Ovary (tissue), 9 donors: ENCODE results near the gene LRIT2. TPM values are rescaled to one million over a fixed set of nuclear protein-coding genes. Genes with fewer than 3 reads are reported as not detected.

Experiments used
- DNase-seq, 5 donors: peaks; one replicate each; pipeline ENCODE4 v3.0.0-alpha.2; 2019 to 2020
- H3K27ac ChIP-seq, 2 donors: fragments of 200-600 bp; one replicate each; pipeline versions ENCODE4 v1.5.1 to v1.8.0; 2019 to 2022
- H3K27me3 ChIP-seq: fragments of 200-600 bp; one replicate; pipeline ENCODE4 v1.8.0; 2022
- H3K36me3 ChIP-seq: fragments of 200-600 bp; sonication (generic); one replicate; pipeline ENCODE4 v1.5.1; 2019
- H3K4me1 ChIP-seq: one replicate; pipeline ENCODE4 v1.8.1; 2013; ENCODE audit warnings: mild to moderate bottlenecking, moderate library complexity; ENCODE audit not compliant: insufficient read depth
- H3K4me3 ChIP-seq: fragments of 200-600 bp; sonication (generic); one replicate; pipeline ENCODE4 v1.5.1; 2017
- H3K9me3 ChIP-seq, 2 donors: fragments of 200-600 bp in 1 of 2; sonication (generic) in 1 of 2; one replicate each; pipeline versions ENCODE4 v1.5.1 to v1.8.1; 2013 to 2019; ENCODE audit warnings: mild to moderate bottlenecking in 1 of 2, moderate library complexity in 1 of 2
- CTCF ChIP-seq, 3 donors: fragments of 450-650 bp in 2 of 3; fragments of 200-600 bp in 1 of 3; IDR thresholded peaks; one replicate each; pipeline versions ENCODE4 v1.5.1 to v1.8.0; 2016 to 2022; ENCODE audit warnings: antibody characterized with exemption in 3 of 3, mild to moderate bottlenecking in 1 of 3
- EP300 ChIP-seq: sonication (generic); formaldehyde crosslinking; IDR thresholded peaks from one replicate; pipeline ENCODE4 v1.6.1; 2017; ENCODE audit warnings: antibody characterized with exemption
- POLR2A ChIP-seq: fragments of 450-650 bp; IDR thresholded peaks from one replicate; pipeline ENCODE4 v1.6.1; 2017; ENCODE audit warnings: antibody characterized with exemption, mild to moderate bottlenecking, moderate library complexity
- WGBS, 3 donors: extraction: QIAGEN DNeasy Blood & Tissue Kit in 1 of 3; methylation state at CpG; one replicate each; pipeline versions ENCODE4 v1.1.5 to v1.1.7; 2013 to 2017; 5-methylcytosine and 5-hydroxymethylcytosine counted together
- intact Hi-C, 4 donors: fragments of 100-400 bp; cut with DNase I; formaldehyde crosslinking; loops; one replicate each; pipeline versions ENCODE4 v1.11.0 to v1.15.1; 2022 to 2023
- polyA plus RNA-seq, 2 donors: library from polyadenylated mRNA; stranded (reverse); fragments of 200-250 nt in 1 of 2; fragments of 350-450 nt in 1 of 2; fragmentation: Illumina TruSeq in 1 of 2; extraction: RNeasy Lipid Tissue Mini Kit (QIAGEN cat#74804) in 1 of 2; gene quantifications; one replicate each; pipeline ENCODE4 v1.2.3, GENCODE V29; 2013 to 2014
- total RNA-seq, 7 donors: library from RNA; depleted of rRNA in 2 of 7; stranded (reverse); fragments of >200 nt in 2 of 7; fragmentation: NEBNext Ultra II Directional in 3 of 7; extraction: Animal tissue kit (Norgen Biotek cat#: 25700) in 3 of 7; gene quantifications; one replicate each; pipeline versions ENCODE4 v1.1.0 to v1.2.4, GENCODE V29; 2016 to 2023
- donor health status: DM: no; HTN: no; CAD: no; lungs with moderate emphysema.
- donor health status: DM: no; HTN: no; CAD: no.
- donor health status: Bipolar disorder and iron deficiency.
- donor health status: DM: yes; HTN: yes; CAD: no.
- donor health status: DM: no; HTN: no; CAD: no.
- donor health status: DM: yes; HTN: yes; CAD: no.

LRIT2 gene
- total and polyA plus RNA-seq, 9 donors: not detected

- Histone ChIP-seq H3K27ac (no peak overlapping the region), H3K27me3 (no peaks in the 10 kb centered on the region), H3K9me3 (no peaks in the 10 kb centered on the region), H3K4me1 (peaks cover 1% of the 10 kb centered on the region), H3K36me3 (no peaks in the 10 kb centered on the region), H3K4me3 (no peak overlapping the region)
- intact Hi-C loops: loop anchor here in 1 of 4 donors (5.0 to 10.0 kb wide), 2 partner anchors 112 to 280 kb away; no protein-coding TSS in a partner anchor
- WGBS, 3 donors: 64 to 71% (median 66%) methylated on average over 13 of the region's 13 CpGs
- TF ChIP-seq POLR2A (no peak), CTCF (IDR thresholded peaks at IDR 0.05) (no peak), EP300 (no peak)
- DNase-seq: no peak
Measured at GRCh38 chr10:84262190-84262956, 37.0 kb upstream of the LRIT2 start.

GRCh38 chr10:84261236-84261915 lies 36.0 kb upstream of the LRIT2 start:
- Histone ChIP-seq H3K27me3 (no peaks in the 10 kb centered on the region), H3K9me3 (no peaks in the 10 kb centered on the region), H3K4me3 (no peak overlapping the region), H3K36me3 (no peaks in the 10 kb centered on the region), H3K4me1 (peaks cover 1% of the 10 kb centered on the region), H3K27ac (no peak overlapping the region)
- TF ChIP-seq CTCF (IDR thresholded peaks at IDR 0.05) (no peak), EP300 (no peak), POLR2A (no peak)
- no peak for DNase-seq
- WGBS, 3 donors: 72 to 86% (median 82%) methylated on average over 7 of the region's 7 CpGs
- intact Hi-C loops: loop anchor here in 1 of 4 donors (5.0 to 10.0 kb wide), 2 partner anchors 113 to 281 kb away; no protein-coding TSS in a partner anchor

GRCh38 chr10:84258034-84258695 lies 32.8 kb upstream of the LRIT2 start:
- Histone ChIP-seq H3K9me3 (no peaks in the 10 kb centered on the region), H3K36me3 (no peaks in the 10 kb centered on the region), H3K4me3 (no peak overlapping the region), H3K4me1 (no peaks in the 10 kb centered on the region), H3K27ac (no peak overlapping the region), H3K27me3 (no peaks in the 10 kb centered on the region)
- DNase-seq: no peak
- TF ChIP-seq EP300 (no peak), POLR2A (no peak), CTCF (IDR thresholded peaks at IDR 0.05) (no peak)
- WGBS, 3 donors: 85 to 90% (median 86%) methylated on average over 7 of the region's 7 CpGs
- intact Hi-C loops: no loop called here

DNA sequence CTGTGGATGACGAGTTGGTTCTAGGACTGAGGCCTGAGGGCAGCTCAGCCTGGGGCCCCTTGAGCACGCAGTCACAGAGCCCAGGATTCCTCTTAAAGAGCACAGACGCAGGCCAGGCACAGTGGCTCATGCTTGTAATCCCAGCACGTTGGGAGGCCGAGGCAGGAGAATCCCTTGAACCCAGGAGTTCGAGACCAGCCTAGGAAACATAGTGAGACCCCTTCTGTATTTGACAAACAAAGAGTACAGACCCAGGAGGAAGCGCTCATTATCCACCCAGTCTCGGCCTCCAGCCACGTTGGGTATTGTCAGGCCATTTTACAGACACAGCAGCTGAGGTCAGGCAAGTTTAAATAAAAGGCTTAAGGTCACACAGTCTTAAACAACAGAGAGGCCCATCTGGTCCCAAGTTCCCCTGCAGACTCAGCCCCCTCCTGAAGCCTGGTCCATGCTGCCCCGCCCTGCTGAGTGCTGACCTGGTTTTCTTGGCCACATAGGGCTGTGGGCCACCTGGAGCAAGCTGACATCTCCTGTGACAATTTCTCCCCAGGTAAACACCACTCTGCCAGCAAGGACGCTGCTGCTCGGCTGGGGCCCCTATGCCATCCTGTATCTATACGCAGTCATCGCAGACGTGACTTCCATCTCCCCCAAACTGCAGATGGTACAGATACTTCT lies 32.1 kb upstream of the LRIT2 start:
- Histone ChIP-seq H3K27ac (no peak overlapping the region), H3K9me3 (no peaks in the 10 kb centered on the region), H3K36me3 (no peaks in the 10 kb centered on the region), H3K27me3 (no peaks in the 10 kb centered on the region), H3K4me1 (no peaks in the 10 kb centered on the region), H3K4me3 (no peak overlapping the region)
- 73 to 75% (median 75%) methylated on average over 15 of the region's 15 CpGs for WGBS, 3 donors
- TF ChIP-seq POLR2A (no peak), CTCF (IDR thresholded peaks at IDR 0.05) (no peak), EP300 (no peak)
- intact Hi-C loops: no loop called here
- DNase-seq: no peak
